Activated CD4-positive, alpha-beta T cell treated with anti-CD3 and anti-CD28 coated beads, Interleukin-2, Interleukin-6, amounts not matched to agents 100 ng/mL and 50 ng/mL, durations not matched to agents 16 hours and 8 hours (primary cell): ENCODE data around the gene SCN1A.
"Not testable (repeated sequence)": the region's sequence is repeated elsewhere in the genome, so short reads cannot be mapped to it uniquely, and the experiment has no call there.

Experiments
- DNase-seq: peaks from one replicate; pipeline ENCODE4 v3.0.0-alpha.2; 2020

The SCN1A gene

DNA sequence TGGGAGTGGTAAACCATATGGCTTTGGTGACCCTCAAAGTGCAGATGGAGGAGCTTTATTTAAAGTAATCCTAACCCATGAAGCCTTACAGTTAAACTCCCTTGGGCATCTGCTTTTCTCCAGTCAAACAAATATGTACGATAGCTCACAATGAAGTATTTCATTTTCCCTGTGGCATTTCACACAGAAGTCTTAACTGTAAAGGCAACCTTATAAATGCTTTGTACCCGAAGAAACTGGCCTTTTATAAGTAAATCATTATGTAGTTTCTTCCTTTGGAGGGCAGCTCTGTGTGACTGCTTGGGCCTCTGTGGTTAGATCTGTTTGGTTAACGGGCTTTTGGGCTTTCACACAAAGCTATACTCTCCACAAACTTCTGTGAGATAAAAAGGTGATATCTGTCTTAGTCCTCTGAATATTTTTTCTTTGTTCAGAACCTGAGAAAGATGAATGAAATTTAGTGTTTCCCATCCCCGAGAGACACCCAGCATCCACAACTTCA lies 46.6 kb downstream of the SCN1A start:
- no peak for DNase-seq

DNA sequence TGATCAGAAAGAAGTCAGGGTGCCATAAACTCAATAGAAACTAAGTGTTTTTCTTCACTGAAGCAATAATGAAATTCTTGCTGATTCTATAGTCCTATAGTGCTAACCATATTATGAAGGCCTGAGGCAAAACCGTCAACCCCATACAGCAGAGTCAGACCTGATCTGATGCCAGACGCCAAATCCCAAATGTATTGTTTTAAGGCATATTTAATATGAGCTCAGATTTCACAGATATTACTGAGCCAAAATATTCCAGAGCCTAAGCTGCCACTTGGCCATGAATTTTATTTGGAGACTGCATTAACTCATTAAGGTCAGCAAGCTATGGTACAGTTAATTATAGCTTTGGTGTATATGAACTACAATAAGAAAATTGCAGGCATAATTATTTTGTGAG lies 53.4 kb downstream of the SCN1A start:
- DNase-seq, result no peak

DNA sequence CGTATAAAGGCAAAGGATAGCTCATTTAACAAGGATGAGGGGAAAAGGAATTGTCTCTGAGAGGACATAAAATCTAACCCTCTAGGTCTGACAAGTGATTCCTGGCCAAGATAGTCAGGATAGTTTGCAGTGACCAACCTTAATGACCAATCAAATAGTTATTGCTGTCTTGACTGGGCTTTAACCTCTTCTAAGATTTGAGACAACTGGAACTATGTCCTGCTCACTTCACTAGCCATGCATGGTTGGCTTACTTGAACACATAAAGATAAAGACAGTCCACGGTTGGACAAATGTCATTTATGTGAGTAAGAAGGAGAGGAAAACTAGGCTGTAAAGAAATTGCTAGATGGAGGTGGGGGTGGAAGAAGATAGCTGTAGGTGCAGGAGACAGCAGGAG lies 53.8 kb downstream of the SCN1A start:
- no peak for DNase-seq

DNA sequence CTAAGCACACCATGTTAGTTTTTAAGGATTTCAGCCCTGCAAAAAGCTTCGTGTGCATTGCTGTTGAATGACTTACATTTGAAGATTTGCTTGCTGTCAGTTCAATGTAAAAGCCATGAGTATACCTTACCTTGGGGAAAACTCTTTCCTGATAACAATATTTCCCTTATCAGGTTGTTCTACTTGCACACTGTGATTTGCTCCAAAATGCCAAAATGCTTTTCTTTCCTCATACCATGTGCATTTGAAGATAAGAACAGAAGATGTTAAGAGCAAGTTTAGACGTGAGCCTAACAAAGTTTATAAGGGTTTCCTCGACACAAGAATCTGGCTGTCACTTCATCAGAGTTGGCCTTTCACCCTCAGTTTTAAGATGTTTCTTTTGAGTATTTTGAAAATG lies 57.6 kb downstream of the SCN1A start:
- DNase-seq, result no peak

DNA sequence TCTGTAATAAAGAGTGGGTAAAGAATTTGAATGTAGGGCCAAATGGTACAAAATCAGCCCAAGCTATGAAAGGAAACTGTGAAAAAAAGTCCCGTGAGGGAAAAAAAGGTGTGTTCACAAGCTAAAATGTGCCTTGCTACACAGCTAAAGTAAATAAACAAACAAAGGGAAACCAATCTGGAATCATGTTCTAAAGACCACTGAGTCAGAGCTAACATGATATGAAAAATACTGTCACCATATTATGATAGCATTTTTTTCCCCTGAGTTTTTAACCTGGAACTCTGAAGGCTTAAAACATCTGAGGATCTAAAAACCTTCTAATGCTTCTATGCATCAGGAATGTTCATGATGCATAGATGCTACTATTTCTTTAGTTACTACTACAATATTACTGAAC lies 58.8 kb downstream of the SCN1A start:
- no peak for DNase-seq

DNA sequence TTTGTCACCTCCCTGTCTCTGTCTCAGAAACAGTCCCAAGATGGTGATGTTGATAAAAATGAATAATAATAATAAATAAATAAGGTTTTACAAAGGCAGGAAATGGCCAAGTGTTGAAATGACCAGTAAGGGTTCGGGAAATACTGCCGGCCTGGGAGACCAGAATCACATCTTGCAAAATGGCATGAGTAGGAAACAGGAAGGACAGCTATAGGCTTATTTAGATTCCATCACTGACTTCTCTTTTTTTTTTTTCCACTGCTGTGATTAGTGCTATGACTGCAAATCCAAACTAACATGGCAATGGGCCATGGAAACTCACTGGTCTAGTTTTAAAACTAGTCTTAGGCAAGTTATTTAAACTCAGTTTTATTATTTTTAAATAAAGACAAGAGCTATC lies 60.6 kb downstream of the SCN1A start:
- no peak for DNase-seq

DNA sequence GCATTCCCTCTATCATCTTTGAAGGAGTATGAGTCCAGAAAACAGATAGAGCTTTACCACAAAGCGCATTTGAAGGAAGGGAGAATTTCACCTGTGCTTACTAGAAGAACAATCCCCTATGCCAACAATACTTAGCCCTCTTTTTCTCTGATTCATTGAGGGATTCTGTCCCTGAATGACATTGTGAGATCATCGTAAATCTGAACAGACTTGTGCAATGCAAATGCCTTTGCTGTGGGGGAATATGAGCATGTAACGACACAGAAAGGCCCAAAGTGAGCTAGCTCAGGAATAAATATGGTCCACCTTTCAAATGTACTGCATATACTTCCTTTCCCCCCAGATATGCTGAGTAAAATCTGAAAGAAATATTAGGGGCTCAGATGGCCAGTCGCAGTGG lies 67.6 kb downstream of the SCN1A start:
- DNase-seq, result no peak

DNA sequence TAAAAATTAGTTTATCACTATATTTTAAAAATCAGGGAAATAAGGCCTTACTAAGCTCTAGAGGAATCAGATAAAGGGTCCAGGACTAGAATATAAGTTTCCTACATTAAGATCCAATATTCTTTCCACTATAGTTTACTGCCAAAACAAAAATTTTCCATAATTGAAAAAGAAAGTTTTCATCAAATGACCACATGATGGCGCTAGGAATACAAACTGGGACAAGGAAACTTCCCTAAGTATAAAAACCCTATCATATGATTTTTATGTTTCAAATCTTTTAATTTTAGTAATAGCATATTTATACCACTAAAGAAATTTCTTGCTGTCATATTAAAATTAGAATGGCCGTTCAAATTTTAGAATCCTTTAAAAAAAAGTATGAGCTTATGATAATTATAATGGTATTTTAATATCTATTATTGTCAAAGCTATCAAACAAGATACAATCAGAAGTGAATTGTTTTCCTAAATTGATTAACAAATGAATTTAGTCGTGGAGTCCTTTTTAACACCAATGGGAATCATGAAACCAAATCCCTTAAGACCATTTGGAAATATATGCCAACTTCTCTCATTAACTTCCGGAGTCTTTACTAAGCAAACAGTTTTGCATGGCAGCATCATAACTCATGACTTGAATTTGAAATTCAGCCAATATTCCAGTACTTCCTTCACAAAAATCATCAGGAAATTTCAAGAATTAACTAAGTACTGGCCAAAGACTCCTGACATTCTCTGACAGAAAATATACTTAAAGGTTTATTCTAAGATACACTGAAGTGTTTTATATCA lies 70.3 kb downstream of the SCN1A start:
- DNase-seq, result peak; percentile 11

DNA sequence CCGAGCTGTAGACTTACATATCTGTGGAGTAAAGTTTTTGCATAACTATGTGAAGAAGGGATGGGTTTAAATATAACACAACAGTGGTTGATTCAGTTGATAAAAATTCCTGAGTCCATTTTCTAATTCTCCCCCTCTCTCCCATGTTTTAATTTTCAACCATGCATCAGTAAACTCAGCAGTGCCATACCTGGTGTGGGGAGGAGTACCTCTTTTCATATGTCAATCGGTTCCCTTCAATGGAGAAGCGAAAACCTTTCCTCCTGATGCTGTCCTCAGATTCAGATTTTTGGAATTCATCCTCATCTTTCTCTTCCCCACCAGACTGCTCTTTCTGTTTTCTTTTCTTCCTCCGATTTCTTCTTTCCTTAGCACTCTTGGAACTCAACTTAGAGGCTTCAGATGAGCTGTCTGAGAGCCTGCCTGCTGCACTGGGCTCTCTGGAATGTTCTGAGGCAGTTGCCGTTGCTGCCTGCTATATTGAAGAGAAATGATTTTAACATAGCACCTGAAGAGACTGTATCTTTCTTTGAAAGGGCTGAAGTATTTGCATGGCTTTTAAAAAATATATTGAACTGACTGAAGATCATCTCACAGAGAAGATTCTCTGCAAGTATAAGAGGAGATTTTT lies 82.9 kb downstream of the SCN1A start:
- no peak for DNase-seq

DNA sequence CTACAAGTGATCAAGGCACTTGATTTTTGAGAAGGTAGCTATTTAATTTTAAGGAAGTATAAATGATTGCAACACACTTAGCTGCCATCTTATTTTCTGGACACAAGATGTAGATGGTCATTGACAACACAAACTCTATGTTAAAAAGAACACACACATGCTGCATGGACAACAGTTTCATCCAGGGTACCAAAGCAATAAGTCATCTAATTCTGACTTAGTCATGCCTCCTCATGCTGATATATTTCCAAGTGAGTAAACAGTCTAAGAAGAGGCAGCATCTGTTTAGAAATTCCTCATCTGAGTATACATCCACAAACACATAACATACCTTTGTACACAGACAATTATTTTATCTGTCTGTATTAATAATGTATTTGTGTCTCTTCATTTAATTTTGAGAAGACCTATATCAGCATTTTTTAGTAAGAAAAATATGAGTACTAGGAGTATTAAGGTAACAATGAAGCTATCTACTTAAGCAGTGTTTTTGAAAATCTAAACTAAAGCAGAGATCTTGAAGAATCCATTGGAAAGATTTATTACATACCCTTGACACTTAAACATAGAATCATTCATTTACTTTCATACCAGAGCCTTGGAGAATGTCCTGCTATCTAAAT lies 84.9 kb downstream of the SCN1A start:
- DNase-seq, result no peak

DNA sequence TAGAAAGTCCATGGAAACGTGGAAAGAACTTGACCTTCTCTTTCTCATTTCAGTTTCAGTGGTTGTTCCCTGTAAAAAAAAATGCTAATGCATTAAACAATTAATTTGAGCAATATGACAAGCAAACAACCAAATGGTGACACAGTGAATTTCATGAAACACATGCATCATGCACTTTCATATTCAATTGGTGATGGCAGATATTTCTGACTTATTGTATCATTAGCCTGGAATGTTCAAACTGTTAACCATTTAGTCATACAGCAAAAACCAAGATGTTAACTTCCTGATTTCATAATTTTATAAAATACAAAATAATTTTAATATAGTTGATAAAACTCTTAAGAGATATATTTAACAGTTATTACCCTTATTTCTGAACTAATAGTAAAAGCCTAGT lies 85.5 kb downstream of the SCN1A start:
- no peak for DNase-seq

DNA sequence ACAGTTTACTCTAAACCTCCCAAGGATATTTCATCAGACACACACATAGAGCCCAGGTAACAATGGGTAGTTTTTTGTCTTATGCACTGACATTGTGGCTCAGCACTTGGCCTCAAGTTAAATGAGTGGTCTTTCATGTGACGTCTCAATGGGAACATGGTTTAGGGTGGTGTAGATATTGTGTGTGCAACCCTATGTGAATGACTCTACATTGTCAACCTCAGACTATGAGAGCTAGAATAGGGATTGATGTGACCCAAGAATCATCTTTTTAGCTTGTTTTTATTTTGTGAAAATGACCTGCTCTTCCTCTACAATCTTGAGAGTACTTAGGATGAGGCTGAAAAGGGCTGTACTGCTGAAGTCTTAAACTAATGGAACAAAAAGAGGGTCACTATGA lies 86.2 kb downstream of the SCN1A start:
- DNase-seq, result no peak

DNA sequence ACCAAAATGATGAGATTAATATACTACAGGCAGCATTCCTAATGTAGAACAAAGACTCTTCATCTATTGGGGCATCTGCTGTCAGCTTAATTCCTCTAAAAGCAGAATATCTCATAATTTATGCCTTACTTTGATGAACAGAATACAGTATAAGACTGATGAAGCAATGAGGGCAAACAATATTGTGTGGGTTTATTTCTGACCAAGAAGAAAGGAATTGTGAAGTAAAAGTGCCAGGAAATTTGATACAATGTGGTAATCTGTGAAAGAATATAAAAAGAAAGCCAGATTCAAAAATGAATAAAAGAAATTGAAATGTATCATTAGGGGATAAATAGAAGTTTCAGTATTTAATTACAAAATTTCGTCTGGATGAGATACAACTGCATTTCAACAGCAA lies 95.5 kb downstream of the SCN1A start:
- DNase-seq, result no peak

DNA sequence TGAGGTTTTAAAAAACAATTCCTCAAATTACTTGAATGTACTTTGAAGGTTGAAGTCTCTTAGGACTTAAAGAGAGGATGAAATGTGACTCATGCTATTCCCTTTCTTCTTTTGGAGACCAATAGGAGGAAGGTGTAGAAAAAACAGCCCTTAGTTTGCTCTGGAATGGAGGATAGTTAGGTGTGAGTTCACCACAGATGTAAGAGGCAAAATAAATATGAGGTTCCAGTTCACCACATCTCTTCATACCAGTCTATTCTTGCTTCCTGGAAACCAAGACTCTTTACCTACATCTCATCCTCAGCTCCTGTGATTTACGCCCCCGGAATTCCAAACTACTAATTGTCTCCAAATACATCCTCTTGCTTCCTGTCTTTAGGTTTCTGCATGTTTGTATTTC lies 96.8 kb downstream of the SCN1A start:
- DNase-seq, result no peak

DNA sequence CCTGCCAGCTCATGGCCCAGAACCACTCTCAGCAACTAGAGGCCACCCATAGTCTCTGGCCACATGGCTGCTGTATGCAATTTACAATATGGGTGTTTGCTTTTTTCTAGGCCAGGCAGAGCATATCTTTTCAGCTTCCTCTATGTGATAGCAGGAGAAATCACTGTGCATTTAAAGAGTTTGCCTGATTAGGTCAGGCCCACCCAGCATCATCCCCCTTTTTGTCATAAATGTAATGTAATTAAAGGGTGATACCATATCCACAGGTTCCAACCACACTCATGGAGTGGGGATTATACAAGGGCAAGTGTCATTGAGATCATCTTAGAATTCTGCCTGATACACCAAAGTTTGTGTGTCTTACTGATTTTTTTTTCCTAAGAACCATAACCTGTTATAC lies 102.5 kb downstream of the SCN1A start:
- no peak for DNase-seq

DNA sequence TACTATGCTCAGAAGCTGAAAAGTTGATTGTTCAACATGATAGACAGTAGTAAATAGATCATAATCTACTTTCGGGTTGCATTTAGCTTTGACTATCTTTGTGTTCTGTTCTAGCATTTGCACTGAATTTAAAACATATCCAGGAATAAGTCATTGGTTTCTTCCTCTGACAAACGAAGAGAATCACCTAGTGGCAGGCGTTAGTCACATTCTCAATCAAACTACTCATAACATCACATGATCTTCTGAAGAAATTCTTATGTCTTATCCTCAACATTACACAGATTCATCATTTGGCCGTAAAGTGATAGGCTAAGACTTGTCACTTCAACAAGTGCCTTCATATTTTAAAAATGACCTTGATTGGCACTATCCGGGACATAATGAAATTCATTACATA lies 110.6 kb downstream of the SCN1A start:
- no peak for DNase-seq

DNA sequence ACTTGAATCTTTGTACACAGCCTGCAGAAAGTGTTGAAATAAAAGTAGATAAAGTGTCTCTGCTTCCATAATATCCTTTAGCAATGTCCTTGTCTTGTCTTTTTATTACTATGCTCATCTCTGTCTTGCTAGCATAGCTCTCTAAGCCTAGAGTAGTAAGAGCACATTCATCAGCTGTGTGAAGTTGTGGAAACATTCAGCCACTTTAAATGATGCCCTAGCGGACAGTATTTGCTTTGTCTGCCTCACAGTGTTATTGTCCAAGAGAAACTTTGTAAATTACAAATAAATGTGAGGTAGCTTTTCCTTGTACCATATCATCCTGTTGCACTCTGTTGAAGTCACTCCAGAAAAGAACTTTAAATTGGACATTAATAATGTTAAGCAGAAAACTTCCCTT lies 113.9 kb downstream of the SCN1A start:
- DNase-seq, result no peak

DNA sequence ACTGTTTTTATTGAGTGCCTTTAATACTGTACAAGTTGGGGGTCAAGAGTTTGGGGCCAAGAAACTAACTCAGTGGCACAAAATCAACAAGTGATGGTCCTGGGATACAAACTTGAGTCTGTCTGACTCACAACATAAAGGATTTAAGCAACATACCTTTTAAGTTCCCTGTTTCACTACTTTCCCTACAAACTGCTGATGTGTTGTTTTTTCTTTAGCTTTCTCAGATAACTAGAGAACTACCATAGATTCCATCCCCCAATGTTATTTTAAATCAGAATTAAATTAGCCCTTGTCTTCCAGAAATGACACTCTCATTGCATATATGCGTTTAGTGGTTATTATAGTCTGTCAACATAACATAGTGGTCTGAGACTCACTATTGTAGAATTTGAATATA lies 116.2 kb downstream of the SCN1A start:
- no peak for DNase-seq

DNA sequence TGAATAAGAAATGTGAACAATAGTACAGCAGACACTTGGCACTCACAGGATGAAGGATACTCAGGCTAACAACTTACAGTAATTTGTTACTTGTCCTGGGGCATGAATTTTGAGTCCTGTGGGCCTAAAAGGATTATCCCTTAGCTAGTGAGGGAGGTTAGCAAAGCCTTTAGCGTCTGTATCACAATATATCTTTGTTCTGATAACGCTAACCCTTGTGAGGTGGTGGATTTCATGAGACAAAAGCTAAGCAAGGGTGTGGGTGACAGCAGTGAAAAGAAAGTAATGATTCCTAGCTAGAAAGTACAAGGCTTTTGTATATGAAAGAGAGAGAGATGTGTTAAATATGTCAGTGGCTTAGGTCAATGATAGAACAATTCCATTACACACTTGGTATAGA lies 127.4 kb downstream of the SCN1A start:
- DNase-seq, result no peak

DNA sequence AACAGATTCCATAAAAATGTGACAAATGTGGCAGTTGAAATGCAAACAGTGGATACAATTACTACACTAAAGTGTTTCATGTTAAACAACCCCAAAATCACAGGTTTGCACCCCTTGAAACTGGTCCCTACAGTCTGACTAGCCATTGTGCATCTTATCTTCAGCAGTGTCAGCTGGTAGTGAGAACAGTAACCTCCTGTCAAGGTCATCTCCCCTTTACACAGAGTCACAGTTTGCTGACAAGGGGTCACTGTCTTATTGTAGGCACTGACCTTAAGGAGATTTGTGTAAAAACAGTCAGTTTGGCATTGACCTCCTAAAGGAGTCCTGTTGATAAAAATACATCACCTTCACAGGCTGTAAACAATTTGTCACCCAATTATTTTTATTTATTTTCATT lies 137.0 kb downstream of the SCN1A start:
- no peak for DNase-seq

DNA sequence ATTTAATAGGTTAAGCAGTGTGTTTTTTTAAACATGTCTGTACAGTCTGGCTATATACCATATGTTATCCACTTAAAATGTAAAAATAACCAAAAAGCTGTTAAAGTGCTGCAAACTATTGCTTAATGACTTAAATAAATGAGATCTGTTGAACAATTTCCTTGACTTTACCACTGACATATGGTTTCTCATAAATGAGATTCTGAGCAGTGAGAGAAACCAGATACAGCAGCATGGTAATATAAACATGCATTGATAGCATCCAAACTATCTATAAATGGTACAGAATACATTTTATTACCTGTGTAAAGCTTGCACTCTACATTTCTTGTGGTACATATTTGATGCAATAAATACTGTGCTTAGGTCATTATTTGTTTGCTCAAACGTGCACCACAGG lies 138.0 kb downstream of the SCN1A start:
- no peak for DNase-seq

DNA sequence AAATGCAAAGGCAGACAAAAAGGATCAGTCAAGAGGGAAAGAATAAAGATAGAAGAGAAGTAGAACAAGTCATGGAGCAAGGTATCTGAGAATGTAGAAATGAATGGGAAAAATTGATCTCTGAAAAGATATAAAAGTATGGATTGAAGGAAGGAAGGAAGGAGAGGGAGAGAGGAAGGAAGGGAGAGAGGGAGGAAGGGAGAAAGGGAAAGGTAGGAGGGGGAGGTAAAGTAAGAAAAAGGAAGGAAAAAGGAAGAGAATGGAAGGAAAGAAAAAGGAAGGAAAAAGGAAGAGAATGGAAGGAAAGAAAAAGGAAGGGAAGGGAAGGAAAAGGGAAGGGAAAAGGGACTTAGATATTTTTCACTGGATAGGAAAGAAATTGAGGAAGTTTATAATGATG lies 142.7 kb downstream of the SCN1A start:
- no peak for DNase-seq

DNA sequence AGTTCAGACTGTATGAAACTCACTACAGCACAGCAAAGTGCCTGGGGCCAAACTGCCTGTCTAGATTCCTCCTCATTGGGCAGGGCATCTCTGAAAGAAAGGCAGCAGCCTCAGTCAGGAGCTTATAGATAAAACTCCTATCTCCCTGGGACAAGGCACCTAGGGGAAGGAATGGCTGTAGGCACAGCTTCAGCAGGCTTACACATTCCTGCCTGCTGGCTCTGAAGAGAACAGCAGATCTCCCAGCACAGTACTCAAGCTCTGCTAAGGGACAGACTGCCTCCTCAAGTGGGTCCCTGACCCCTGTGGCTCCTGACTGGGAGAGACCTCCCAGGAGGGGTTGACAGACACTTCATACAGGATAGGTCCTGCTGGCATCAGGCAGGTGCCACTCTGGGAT lies 155.7 kb downstream of the SCN1A start:
- DNase-seq, result not testable (repeated sequence)

DNA sequence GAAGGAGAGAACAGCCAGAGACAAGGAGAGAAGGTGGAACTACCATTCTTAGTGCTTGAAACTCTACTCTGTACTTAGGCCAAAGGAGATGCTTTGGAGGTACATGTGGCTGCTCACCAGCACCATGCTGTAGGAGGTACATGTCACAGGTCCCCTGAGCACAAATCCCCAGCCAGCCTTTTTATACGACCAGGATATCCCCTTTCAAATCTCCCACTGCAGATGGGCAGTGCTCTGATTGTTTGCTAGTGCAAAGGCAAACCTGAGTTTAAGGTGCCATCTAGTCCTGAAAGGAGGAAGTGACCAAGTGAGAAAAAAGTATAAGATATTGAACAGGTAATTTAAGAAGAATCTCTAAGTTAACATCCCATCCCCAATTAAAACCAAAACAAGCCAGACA lies 157.2 kb downstream of the SCN1A start:
- no peak for DNase-seq
